ENCODE measurements around the gene SLC39A8. TPM values are rescaled to one million over a fixed set of nuclear protein-coding genes. Genes with fewer than 3 reads are reported as not detected.

The SLC39A8 gene
- total and polyA plus RNA-seq, 4 donors, result 14.6 to 50.5 (median 22.6) TPM

GRCh38 chr4:102295153-102295862, 50.0 kb downstream of the SLC39A8 start (continued):
- TF ChIP-seq CTCF (IDR thresholded peaks at IDR 0.05; ENCODE audit: low read depth, low read length, missing input control) (no peak), EGR1 (IDR thresholded peaks at IDR 0.05; ENCODE audit: low read depth in 2 of 2) (peak in 1 of 2 donors; percentile 34), RAD21 (IDR thresholded peaks at IDR 0.05) (peak; percentile 9 to 21), JUND (IDR thresholded peaks at IDR 0.05) (peak; percentile 71 to 85)

- Histone ChIP-seq H3K9ac (ENCODE audit: low read depth in 1 of 2, low read length in 2 of 2) (no peak overlapping the region), H3K9me3 (ENCODE audit: control insufficient read depth in 4 of 4, low read length in 3 of 4) (no peaks in the 10 kb centered on the region), H3K27ac (ENCODE audit: low read depth in 1 of 2, low read length in 2 of 2) (no peak overlapping the region), H3K4me1 (ENCODE audit: control insufficient read depth in 4 of 4, insufficient read depth in 4 of 4, low read length in 3 of 4) (peaks cover 0 to 2% (median 0%) of the 10 kb centered on the region in 4 donors), H3K27me3 (ENCODE audit: control insufficient read depth in 4 of 4, insufficient read depth in 4 of 4, low read length in 3 of 4) (no peaks in the 10 kb centered on the region), H3K36me3 (ENCODE audit: control insufficient read depth in 4 of 4, insufficient read depth in 3 of 4, low read depth in 1 of 4, low read length in 3 of 4) (peaks cover 0 to 3% (median 0%) of the 10 kb centered on the region in 4 donors), H3K4me3 (ENCODE audit: low read depth in 1 of 3, low read length in 3 of 3) (no peak overlapping the region)
- TF ChIP-seq TAF1 (conservative IDR thresholded peaks at IDR 0.05), result no peak
- TF ChIP-seq MAX (IDR thresholded peaks at IDR 0.05), result no peak
- DNase-seq (ENCODE audit: low spot score), result no peak
Measured at GRCh38 chr4:102288497-102288896, 56.8 kb downstream of the SLC39A8 start.

GRCh38 chr4:102285831-102286230, 59.5 kb downstream of the SLC39A8 start:
- Histone ChIP-seq H3K9me3 (ENCODE audit: control insufficient read depth in 4 of 4, low read length in 3 of 4) (no peaks in the 10 kb centered on the region), H3K36me3 (ENCODE audit: control insufficient read depth in 4 of 4, insufficient read depth in 3 of 4, low read depth in 1 of 4, low read length in 3 of 4) (peaks cover 0 to 3% (median 0%) of the 10 kb centered on the region in 4 donors), H3K9ac (ENCODE audit: low read depth in 1 of 2, low read length in 2 of 2) (no peak overlapping the region), H3K27ac (ENCODE audit: low read depth in 1 of 2, low read length in 2 of 2) (no peak overlapping the region), H3K4me3 (ENCODE audit: low read depth in 1 of 3, low read length in 3 of 3) (no peak overlapping the region), H3K4me1 (ENCODE audit: control insufficient read depth in 4 of 4, insufficient read depth in 4 of 4, low read length in 3 of 4) (peaks cover 0 to 2% (median 0%) of the 10 kb centered on the region in 4 donors), H3K27me3 (ENCODE audit: control insufficient read depth in 4 of 4, insufficient read depth in 4 of 4, low read length in 3 of 4) (no peaks in the 10 kb centered on the region)
- no peak for TF ChIP-seq HNF4A (conservative IDR thresholded peaks at IDR 0.05)
- no peak for TF ChIP-seq MAX (IDR thresholded peaks at IDR 0.05)
- no peak for TF ChIP-seq CTCF (IDR thresholded peaks at IDR 0.05; ENCODE audit: low read depth, low read length, missing input control)
- no peak for TF ChIP-seq JUND (IDR thresholded peaks at IDR 0.05)
- no peak for TF ChIP-seq HNF4G (IDR thresholded peaks at IDR 0.05)
- TF ChIP-seq EGR1 (IDR thresholded peaks at IDR 0.05; ENCODE audit: low read depth in 2 of 2), result no peak
- TF ChIP-seq ATF3 (IDR thresholded peaks at IDR 0.05), result no peak
- no peak for TF ChIP-seq FOXA1 (IDR thresholded peaks at IDR 0.05)
- no peak for TF ChIP-seq SP1 (IDR thresholded peaks at IDR 0.05)
- no peak for TF ChIP-seq FOXA2 (IDR thresholded peaks at IDR 0.05)
- TF ChIP-seq GABPA (IDR thresholded peaks at IDR 0.05 in 1 of 2, conservative IDR thresholded peaks at IDR 0.05 in 1 of 2), result no peak
- TF ChIP-seq NR2F2 (IDR thresholded peaks at IDR 0.05), result no peak
- TF ChIP-seq YY1 (IDR thresholded peaks at IDR 0.05), result no peak
- no peak for TF ChIP-seq ZBTB33 (IDR thresholded peaks at IDR 0.05)
- no peak for TF ChIP-seq RXRA (IDR thresholded peaks at IDR 0.05)
- TF ChIP-seq TAF1 (conservative IDR thresholded peaks at IDR 0.05), result no peak
- no peak for DNase-seq (ENCODE audit: low spot score)
